DMS 273 (cell line): ENCODE data around the gene GPR68.
A peak's percentile ranks its signal among the peaks of the same experiment; 100 is the strongest.

ENCODE experiments used
- DNase-seq: peaks from one replicate; lab custom pipeline; 2025; ENCODE audit not compliant: unreplicated experiment; lab: John Stamatoyannopoulos, UW

The GPR68 gene, protein sequence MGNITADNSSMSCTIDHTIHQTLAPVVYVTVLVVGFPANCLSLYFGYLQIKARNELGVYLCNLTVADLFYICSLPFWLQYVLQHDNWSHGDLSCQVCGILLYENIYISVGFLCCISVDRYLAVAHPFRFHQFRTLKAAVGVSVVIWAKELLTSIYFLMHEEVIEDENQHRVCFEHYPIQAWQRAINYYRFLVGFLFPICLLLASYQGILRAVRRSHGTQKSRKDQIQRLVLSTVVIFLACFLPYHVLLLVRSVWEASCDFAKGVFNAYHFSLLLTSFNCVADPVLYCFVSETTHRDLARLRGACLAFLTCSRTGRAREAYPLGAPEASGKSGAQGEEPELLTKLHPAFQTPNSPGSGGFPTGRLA

GRCh38 chr14:91244501-91244901, at the start of gene GPR68:
Gene GPR68, minus strand, starts transcription at chr14:91244704. Its CDS starts 9,654 bp downstream, at chr14:91235050.
- DNase-seq = peak; percentile 91

DNA sequence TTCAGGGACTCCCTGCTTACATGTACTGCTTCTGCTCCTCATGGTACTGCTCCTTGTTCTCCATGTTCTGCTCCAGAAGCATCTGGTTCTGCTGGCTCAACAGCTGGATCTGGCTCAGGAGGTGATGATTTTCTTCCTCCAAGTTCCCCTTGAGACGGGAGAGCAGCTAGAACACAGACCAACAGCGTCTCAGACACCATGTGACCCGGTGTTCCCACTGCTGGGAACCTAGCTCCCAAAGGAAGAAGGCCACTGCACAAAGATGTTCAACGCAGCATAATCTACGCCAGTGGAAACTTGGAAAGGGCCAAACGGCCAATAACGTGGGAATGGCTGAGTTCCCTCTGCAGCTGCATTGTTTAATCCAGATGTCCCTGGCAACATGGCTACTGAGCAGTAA, 49.6 kb upstream of the GPR68 start:
- DNase-seq = no peak

DNA sequence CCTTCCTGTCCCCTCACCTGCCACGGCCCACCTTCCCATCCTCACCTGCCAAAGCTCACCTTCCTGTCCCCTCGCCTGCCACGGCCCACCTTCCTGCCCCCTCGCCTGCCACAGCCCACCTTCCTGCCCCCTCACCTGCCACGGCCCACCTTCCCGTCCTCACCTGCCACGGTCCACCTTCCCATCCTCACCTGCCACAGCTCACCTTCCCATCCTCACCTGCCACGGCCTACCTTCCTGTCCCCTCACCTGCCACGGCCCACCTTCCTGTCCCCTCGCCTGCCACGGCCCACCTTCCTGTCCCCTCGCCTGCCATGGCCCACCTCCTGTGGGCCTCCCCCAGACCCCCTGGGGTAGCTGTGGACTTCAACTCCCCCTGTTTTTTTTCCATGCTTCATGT, 48.8 kb upstream of the GPR68 start:
- no peak for DNase-seq

- DNase-seq = no peak
Observed at GRCh38 chr14:91292491-91292890, 48.0 kb upstream of the GPR68 start.

DNA sequence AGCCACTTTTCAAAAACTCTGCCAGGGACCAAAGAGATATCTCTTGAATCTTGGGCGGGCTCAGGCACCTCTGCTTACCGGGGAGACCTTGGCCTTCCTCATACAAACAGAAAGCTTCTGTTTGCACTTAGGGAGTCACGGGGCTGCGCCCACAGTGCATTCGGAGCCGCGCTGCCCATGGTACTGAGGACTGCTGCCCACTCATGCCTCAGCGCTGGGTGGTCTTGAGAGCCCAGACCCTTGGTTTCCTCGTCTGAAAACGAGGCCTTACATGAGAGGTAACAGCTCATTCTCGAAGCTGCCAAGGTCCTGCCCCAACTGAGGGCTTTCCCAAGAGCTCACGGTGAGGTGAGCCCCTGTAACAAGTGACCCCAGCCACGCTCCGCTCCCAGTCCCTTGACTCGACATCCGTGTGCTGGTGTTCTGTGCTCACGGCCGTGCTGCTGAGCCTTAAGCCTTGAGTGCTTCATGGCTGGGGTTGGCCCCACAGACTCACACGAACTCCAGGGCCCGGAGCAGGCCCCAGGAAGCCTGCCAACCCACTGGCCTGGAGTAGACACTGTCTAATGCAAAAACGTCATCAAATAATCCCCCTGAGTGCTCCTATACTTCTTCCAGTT, 47.4 kb upstream of the GPR68 start:
- no peak for DNase-seq

DNA sequence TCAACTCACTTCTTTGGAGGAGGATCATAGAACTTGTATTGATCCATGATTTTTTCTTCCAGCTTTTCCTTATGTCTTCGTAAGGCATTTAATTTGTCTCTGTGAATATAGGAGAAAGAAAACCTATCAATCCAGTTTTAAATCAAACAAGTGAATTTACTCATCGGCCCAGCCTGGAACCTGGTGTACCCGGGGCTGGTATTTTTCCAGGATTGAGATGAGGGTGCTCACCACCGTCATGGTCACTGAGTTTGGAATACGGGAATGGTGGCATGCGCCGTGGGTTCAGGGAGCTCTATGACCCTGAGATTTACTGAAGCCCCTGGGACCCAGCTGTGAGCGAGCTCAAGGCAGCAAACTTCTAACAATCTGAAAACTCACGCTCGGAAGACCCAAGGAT, 46.5 kb upstream of the GPR68 start:
- no peak for DNase-seq

GRCh38 chr14:91289464-91289863, 45.0 kb upstream of the GPR68 start:
- DNase-seq = no peak

GRCh38 chr14:91288876-91289275, 44.4 kb upstream of the GPR68 start:
- no peak for DNase-seq

- DNase-seq = peak; percentile 89
Observed at GRCh38 chr14:91286530-91286937, 42.0 kb upstream of the GPR68 start.

- no peak for DNase-seq
Observed at GRCh38 chr14:91284791-91285548, 40.5 kb upstream of the GPR68 start.

- DNase-seq = no peak
Observed at GRCh38 chr14:91284146-91284790, 39.8 kb upstream of the GPR68 start.

DNA sequence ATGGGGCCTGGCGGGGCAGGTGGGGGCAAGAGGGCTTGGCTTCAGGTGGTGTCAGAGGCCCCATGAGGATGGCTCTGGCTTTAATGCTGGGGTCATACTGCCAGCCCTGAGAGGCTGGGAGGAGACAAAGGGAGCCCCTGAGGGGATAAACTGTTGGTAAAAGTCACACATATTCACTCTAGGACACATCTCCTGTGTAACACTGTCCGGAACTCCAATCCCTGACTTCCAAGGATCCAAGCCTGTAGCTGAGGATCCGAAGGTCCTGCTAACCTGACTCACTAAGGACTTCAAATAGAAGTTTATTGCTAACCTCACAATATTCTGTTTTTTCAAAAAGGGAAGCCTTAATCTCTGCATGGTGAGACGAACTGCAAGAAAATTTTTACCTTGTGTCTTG, 39.2 kb upstream of the GPR68 start:
- DNase-seq = no peak

DNA sequence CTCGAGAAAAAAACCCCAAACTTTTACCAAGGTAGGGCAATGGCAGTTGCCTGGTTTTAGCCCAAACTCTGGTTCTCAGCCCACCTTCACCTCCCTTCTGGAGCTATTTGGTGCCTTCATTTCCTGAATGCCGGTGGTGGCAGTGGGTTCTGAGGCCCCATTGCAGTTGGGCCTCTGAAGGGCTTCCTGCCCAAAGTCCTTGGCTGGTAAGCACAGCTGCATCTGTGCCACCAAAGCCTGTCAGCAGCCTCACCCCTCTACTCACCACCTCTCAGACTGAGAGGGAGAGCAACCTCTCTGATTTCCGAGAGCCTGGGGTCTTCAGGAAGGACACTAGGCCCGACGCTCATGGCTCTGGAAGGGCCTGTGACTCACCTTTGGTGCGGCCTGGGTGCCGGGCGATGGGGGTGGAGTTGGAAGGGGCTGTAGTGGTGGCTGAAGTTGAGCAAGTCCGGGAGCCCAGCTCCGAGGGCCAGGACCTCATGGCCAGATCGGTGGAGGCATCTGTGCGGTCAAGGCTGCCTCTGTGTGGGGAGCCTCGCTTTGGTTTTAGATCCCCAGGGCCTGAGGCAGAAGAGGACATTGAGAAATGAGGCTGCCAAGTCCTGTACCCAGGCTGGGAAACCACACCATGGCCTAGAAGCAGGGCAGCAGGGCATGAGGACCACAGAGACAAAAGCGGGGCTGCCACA, 38.6 kb upstream of the GPR68 start:
- DNase-seq = no peak

GRCh38 chr14:91281346-91281745, 36.8 kb upstream of the GPR68 start:
- DNase-seq = no peak

DNA sequence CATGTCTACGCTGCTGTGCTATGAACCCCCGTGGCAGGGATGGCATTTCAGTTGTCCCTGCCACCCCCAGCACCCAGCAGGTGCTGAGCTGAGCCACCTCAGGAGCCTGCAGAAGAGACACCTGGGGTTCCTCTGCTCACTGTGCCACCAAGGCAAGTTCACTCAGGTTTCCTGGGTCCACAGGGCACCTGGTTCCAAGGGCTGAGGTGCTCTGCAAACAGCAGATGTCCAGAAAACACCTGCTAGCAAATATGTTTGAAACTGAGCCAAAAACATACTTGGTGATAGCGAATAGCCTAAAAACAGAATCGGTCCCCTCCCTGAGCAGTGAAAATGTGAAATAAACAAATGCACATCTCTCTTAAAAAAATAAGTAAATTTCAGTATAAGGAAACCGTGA, 35.6 kb upstream of the GPR68 start:
- no peak for DNase-seq

DNA sequence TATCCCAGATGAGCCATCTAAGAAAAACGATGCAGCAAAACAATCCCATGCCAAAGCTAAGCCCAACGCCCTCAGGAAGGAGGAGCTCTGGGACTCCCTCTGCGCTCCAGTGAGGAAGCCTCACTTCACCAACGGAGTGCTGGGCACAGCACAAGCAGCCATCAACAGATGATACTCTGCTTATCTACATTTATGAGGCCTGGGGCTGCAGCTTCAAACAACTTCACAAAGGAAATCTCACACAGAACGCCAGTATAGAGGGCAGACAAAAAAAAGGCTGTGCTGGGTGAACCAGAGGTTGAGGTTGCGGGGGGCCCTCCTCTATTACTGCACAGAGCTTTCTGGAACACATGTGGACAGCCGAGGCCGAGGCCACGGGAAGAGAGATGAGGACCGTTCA, 34.9 kb upstream of the GPR68 start:
- no peak for DNase-seq

- no peak for DNase-seq
Observed at GRCh38 chr14:91278383-91278715, 33.8 kb upstream of the GPR68 start.

DNA sequence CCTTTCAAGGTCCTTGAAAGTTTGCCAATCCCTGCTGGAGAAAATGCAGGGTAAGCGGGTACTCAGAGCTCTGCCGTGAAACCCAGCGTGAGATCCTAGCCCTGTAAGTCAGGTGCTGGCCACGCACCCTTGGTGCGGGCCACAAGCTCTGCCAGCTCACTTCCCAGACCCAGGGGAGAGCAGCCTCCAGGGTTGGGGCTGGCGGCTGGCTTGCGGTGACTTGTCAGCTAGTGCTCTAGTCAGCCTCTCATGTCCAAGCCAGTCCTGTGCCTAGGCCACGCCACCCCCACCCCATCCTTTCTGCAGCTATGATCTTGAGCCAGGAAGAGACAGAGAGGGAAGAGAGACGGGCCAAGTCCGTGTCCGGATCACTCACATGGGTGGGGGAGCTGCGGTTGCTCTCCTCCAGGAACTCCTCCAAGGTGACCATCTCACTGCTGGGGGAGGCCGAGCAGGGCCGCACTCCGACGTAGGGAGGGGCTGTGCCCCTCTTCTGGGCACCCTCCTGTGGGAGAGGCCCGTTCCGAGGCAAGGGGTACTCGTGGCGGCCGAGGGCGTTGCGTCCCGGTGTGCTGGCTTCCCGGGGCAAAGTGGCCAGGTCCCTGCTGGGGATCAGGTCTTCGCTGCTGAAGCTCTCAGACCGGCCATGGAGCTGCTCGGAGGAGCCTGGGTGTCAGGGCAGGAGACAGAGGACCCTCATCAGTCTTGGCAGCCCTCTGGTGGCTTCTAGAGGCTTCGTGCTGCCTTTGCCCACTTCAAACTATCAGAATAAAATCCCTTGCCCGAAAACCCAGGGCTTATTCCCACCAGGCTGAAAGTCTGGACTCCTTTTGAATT, 33.3 kb upstream of the GPR68 start:
- no peak for DNase-seq

- DNase-seq = no peak
Observed at GRCh38 chr14:91274796-91275195, 30.3 kb upstream of the GPR68 start.

GRCh38 chr14:91273885-91274273, 29.4 kb upstream of the GPR68 start:
- no peak for DNase-seq
